AG08396 (cell line): ENCODE measurements around the gene JARID2.

Experiments used
- DNase-seq: peaks from one replicate; pipeline ENCODE4 v3.0.0; 2012; ENCODE audit warnings: low spot score, mixed read lengths

JARID2 gene

GRCh38 chr6:15358579-15359327 is 112.9 kb downstream of the JARID2 start:
- no peak for DNase-seq

- DNase-seq = no peak
These were observed 113.5 kb downstream of the JARID2 start for GRCh38 chr6:15359335-15359862.

DNA sequence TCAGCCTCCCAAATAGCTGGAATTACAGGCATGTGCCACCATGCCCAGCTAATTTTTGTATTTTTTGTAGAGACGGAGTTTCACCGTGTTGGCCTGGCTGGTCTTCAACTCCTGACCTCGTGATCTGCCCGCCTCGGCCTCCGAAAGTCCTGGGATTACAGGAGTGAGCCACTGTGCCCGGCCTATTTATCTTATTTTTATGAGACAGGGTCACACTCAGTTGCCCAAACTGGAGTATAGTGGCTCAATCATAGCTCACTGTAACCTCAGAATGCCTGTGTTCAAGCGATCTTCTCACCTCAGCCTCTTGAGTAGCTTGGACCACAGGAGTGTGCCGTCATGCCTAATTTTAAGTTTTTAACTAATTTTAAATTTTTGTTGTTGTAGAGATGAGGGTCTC is 114.4 kb downstream of the JARID2 start:
- no peak for DNase-seq

DNA sequence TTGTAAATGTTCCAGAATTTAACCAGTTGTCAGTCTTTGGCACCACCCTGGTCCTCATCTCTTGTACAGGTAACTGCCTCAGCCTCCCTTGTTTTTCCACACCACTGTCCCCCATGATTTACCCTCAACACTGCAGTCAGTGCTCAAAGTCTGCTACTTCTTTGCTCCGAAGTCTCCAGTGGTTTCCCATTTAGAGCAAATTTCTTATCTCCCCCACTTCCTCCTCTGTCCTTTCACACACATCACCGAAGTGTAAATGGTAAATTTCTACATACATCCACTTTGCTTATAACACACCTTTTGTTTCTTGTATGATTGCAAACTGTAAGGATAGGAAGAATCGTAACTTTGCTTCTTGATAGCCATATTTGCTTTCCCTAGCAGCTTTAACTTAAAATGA is 115.3 kb downstream of the JARID2 start:
- DNase-seq = no peak

GRCh38 chr6:15362274-15363160 is 116.6 kb downstream of the JARID2 start:
- no peak for DNase-seq

- DNase-seq = no peak
These were observed 117.3 kb downstream of the JARID2 start for GRCh38 chr6:15363164-15363522.

DNA sequence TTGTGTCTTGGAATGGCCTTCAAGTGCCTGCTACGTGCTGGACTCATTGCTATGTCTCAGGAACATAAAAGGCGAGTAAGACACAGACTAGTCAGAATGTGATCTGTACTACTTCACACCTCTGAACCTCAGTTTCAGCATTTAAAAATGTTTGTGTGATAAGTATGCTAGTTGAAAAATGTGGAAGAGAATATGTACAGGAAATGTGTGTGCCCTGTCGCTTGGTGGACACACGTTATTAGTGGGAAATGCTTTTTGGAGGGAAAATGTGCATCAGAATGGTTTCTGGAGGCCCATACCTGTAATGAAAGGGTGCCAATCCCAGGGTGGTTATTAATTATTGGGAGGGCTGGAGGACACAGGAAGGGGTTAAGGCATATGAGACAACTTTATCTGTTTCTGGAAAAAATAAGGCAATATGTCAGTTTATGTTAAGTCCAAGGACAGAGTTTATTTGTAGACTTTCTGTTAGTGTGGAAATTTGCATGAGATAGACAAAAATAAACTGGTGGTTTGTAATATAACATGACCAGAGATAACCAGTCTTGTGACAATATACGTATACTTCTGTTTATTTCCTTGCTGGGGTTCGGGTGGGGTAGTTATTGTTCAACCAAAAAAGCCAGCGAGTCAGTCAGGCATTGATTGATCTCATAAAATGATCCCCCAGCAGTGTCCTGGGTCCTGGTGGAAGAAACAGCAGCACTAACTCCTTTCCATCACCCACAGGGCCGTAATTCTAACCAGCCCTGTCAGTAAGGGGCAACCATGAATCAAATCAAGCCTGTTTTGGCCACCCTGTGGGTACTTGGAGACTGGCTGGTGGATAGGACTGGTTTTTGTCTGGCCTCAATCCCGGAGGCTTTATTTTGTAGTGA is 117.9 kb downstream of the JARID2 start:
- no peak for DNase-seq

DNA sequence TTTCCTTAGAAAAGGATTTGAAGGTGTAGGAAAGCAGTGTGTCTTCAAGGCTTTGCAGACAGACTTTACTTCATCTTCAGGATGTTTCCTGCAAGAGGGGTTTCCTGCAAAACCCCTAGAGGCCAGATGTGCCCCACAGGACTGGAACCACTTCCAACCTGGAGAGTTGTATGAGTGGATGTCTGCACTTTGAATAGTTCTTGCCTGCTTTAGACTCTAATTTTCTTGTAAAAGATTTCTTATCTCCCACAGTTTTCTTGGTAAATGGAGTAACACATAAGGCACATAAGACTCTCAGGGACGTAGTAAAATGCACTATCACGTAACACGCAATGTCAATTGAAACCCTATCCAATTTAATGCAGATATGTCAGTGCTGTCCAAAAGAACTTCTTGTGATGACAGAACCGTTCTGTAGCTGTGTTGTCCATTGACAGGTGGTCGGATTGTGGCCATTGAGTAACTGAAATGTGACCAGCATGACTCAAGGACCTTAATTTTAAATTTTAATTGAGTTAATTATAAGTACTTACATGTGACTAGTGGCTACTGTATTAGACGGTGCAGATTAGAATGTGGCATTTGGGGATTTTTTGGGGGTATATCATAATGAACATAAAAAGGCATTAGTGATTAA is 118.7 kb downstream of the JARID2 start:
- no peak for DNase-seq

GRCh38 chr6:15365273-15365687 is 119.4 kb downstream of the JARID2 start:
- peak; percentile 56 for DNase-seq

GRCh38 chr6:15366003-15366535 is 120.2 kb downstream of the JARID2 start:
- DNase-seq = no peak

DNA sequence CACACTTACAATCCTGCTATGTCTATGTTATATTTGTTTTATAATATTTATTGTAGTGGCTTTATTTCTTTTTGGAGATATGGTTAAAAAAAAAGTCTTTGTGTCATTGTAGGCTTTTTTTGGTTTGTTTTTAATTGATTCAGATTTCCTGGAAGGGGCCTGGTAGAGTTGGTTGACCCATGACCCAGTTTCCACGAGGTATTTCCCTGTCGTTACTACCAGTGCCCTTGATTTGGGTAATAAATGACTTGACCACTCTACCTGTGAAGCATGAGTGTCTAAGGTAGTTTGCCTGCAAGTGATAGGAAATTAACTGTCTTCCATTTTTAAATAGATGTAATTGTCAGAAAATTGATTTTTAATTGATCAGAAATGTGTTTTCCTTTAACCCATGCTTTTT is 121.0 kb downstream of the JARID2 start:
- DNase-seq = no peak

DNA sequence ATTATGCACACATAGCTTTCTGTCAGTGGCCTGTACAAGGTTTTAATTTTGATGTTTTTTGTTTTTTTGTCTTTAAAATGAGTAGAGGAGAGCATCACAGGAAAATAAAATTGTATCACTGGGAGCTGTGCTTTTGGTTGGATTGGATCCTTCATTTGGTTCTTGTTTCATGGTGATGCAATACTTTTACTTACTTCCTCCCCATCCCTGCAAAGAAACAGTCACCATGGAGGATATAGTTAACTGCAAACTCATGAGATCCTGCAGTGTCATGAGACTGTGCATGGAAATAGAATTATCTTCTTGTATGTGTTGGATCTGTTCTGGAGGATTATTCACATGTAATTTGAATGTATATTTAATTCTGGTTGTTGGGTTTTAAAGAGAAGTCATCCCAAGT is 122.3 kb downstream of the JARID2 start:
- no peak for DNase-seq

DNA sequence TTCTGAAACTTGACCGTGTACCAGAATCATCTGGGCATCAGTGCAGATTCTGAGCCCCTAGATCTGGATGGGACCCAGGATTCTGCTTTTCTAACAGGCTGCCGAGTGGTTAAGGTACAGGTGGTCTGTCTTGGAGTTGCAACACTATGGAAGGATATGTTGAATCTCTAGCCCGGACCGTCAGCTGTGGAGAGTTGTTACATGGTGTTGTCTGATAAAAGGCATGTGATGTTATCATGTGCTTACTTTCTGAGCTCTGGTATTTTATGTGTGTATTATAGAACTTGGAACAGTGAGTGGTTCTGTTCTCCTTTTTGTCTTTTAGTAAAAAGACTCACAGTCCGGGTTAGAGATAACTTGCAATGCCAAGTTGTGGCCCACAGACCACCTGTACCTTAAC is 123.0 kb downstream of the JARID2 start:
- no peak for DNase-seq

DNA sequence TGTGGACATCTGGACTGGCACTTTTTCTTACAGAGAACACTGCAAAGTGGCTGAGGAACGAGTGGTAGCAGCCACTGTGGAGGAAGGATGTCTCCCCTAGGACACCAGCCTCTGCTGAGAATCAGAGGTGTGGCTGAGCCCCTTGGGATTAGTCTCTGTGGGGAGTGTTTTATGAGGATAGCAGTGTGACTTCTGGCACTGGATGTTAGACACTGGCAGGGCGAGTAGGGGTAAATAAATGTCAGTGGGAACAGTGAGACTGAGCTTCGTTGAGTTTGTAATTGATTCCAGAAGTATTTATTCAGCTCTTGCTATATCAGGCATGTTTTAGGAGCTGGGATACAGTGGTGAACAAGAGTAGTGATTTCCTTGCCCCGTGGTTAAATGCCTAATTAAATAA is 124.0 kb downstream of the JARID2 start:
- no peak for DNase-seq

GRCh38 chr6:15370733-15371671 is 125.1 kb downstream of the JARID2 start:
- no peak for DNase-seq

DNA sequence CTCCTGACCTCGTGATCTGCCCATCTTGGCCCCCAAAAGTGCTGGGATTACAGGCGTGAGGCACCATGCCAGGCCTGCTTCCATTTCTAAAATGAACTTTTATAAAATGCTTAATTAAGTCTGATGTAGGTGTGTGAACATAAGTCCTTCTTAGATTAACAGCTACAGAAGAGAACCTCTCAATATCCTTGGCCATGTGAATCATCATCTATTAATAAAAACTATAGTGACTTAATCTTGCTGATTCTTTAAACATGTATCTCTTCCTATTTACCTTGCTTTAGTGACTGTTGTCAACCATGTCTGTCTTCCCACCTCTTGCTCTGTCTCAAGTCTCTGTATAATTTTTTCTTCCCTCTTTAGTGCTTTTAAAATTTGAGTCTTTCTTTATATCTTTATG is 127.1 kb downstream of the JARID2 start:
- no peak for DNase-seq

DNA sequence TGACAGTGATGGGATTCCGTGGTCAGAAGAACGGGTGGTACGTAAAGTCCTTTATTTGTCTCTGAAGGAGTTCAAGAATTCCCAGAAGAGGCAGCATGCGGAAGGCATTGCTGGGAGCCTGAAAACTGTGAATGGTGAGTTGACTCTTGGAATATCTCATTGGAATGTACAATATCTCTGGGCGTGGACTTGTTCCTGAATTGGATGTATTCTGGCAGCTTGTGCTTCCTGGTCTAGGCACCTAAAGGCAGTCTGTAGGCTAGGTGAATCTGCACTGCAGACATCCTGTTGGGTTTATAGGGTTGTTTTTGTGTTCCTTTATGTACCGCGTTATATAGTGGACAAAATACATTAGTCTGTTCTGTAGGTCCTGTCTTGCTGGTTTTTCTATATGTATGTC is 128.2 kb downstream of the JARID2 start:
- DNase-seq = no peak

GRCh38 chr6:15375018-15375417 is 129.1 kb downstream of the JARID2 start:
- no peak for DNase-seq

DNA sequence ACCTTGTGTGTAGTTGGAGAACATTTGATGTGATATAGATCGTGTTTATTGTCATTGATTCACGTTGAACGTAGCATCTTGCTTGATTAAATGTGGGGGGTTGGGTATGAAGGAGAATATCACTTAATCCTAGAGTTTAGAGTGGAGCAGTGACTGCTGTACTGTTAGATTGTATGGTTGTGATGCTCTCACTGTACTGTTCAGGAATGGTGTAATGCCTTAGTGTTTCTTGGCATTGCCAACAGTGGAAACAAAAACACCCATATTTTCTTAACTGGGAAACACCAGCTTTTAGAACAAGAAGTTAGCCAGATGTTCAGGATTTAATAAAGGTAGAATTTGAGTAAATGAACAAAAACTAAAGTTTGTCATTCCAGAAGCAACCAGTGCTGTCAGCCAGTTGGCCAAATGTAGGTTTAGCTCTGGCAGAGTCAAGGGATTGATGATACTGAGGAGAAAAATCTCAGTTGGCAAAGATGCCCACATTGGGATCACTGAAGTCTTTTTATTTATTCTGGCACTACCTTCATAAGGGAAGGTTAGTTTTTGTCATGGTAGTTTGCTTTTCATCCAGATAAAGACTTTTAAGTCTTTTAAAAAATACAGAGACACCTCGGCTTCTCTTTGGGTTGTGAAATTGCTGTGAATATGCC is 129.9 kb downstream of the JARID2 start:
- no peak for DNase-seq
